Measurements from ENCODE around the gene PSPC1. TPM values are rescaled to one million over a fixed set of nuclear protein-coding genes. Genes with fewer than 3 reads are reported as not detected.

The PSPC1 gene
- total and polyA plus RNA-seq, 2 of the 13 experiments (the other 11 are each of a cell fraction or from before 2014, with no cell fraction given): 33.5 to 94.0 TPM

- TF ChIP-seq KIAA2018 (CRISPR knock-in tag; IDR thresholded peaks at IDR 0.05; ENCODE audit: borderline replicate concordance) (no peak), ZNF512 (CRISPR knock-in tag; IDR thresholded peaks at IDR 0.05) (no peak), HDAC2 (CRISPR knock-in tag; IDR thresholded peaks at IDR 0.05) (no peak)
Observed at GRCh38 chr13:19685437-19685836, 97.3 kb downstream of the PSPC1 start (continued).
